Right lobe of liver (tissue), 6 donors: ENCODE measurements around the gene ATXN7L3B. TPM values are rescaled to one million over a fixed set of nuclear protein-coding genes. Genes with fewer than 3 reads are reported as not detected.

Source experiments
- ATAC-seq, 4 donors: fragments of 200-7000 bp; cut with Tn5 transposase; one replicate each; pipeline ENCODE4 v1.9.1; 2020; ENCODE audit warnings: mild to moderate bottlenecking in 4 of 4, moderate library complexity in 4 of 4
- DNase-seq, 3 donors: peaks; one replicate each; pipeline ENCODE4 v3.0.0-alpha.2; 2020
- H3K27ac ChIP-seq, 3 donors: fragments of 200-600 bp; one replicate each; pipeline ENCODE4 v1.8.0; 2022
- H3K27me3 ChIP-seq, 2 donors: fragments of 200-600 bp; one replicate each; pipeline ENCODE4 v1.8.0; 2022
- H3K36me3 ChIP-seq, 4 donors: fragments of 200-600 bp; sonication (generic) in 1 of 4; one replicate each; pipeline versions ENCODE4 v1.5.1 to v1.8.0; 2017 to 2022; ENCODE audit warnings: control low read depth in 1 of 4
- H3K4me1 ChIP-seq, 4 donors: fragments of 200-600 bp; sonication (generic) in 1 of 4; one replicate each; pipeline versions ENCODE4 v1.5.1 to v1.8.0; 2017 to 2022; ENCODE audit warnings: control low read depth in 1 of 4
- H3K4me3 ChIP-seq, 3 donors: fragments of 200-600 bp; one replicate each; pipeline ENCODE4 v1.8.0; 2022
- H3K9me3 ChIP-seq, 4 donors: fragments of 200-600 bp; sonication (generic) in 1 of 4; one replicate each; pipeline versions ENCODE4 v1.5.1 to v1.8.0; 2017 to 2022; ENCODE audit warnings: control low read depth in 1 of 4
- POLR2A ChIP-seq: fragments of 450-650 bp; IDR thresholded peaks from one replicate; pipeline ENCODE4 v1.6.1; 2017; ENCODE audit warnings: antibody characterized with exemption, mild to moderate bottlenecking
- WGBS: methylation state at CpG from one replicate; pipeline ENCODE4 v1.1.6; 2018; ENCODE audit warnings: low coverage, low lambda C conversion rate; ENCODE audit not compliant: insufficient coverage; ENCODE audit errors: missing lambda C conversion rate; 5-methylcytosine and 5-hydroxymethylcytosine counted together
- intact Hi-C, 2 donors: fragments of 100-400 bp; cut with DNase I; formaldehyde crosslinking; loops; one replicate each; pipeline versions ENCODE4 v1.11.2 to v1.14.1; 2022
- total RNA-seq, 6 experiments: library from RNA; depleted of rRNA in 2 of 6; stranded (reverse); fragments of >200 nt in 2 of 6; fragmentation: NEBNext Ultra II Directional in 3 of 6; extraction: Animal tissue kit (Norgen Biotek cat#: 25700) in 3 of 6; gene quantifications; one replicate each; pipeline versions ENCODE4 v1.1.0 to v1.2.4, GENCODE V29; 2016 to 2023
- TF ChIP-seq, protein P1 (sequence below), 4 donors: fragments of 200-600 bp in 3 of 4; fragments of 450-650 bp in 1 of 4; IDR thresholded peaks; one replicate each; pipeline versions ENCODE4 v1.5.1 to v1.8.0; 2016 to 2022; ENCODE audit warnings: antibody characterized with exemption in 4 of 4, mild to moderate bottlenecking in 2 of 4
- donor health status: DM: no; HTN: yes; CAD: no.
- donor health status: DM: no; HTN: no; CAD: no.
- donor health status: DM: no; HTN: no; CAD: no.
- donor health status: DM: no; HTN: yes; CAD: no.
- donor health status: DM: no; HTN: yes; CAD: no.

The ATXN7L3B gene
- total RNA-seq, 6 experiments from 2014 or later: 10.8 to 16.6 (median 11.7) TPM

DNA sequence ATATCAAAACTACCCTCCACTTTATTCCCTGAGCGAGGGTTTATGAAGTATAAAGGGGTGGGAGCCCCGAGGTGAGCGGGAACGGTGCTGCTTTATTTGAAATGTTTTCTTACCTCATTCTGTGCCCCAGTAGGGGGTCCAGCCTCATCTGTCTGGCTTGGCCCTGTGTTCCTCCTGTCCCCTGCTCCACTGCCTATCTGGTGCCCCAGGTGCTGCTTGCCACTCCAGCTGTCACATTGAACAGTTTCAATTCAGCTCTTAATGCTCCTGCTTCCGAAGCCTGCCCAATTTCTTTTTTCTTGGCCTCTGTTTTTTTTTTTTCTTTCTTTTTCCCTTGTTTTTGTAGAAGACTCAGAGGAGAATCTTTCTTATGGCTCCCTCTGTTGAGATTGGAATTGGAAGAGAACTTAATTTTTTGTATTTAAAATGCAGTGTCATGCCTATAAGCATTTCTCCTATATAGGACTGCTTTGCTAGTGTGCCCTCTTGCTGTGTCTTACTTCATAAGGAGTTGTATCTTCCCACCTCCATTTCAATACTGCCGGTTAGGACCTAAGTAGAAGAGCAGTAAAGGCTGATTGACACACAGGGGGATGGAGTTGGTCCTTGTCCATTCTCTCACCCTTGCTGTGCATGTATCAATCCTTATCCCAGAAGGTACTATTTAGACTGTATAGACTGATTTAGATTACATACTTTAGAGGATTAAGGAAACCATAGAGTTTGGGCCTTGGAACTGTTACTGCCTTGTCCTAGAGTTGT lies 2.3 kb downstream of the ATXN7L3B start:
- WGBS: 35% methylated on average over 5 of the region's 6 CpGs
- TF ChIP-seq, protein P1, sequence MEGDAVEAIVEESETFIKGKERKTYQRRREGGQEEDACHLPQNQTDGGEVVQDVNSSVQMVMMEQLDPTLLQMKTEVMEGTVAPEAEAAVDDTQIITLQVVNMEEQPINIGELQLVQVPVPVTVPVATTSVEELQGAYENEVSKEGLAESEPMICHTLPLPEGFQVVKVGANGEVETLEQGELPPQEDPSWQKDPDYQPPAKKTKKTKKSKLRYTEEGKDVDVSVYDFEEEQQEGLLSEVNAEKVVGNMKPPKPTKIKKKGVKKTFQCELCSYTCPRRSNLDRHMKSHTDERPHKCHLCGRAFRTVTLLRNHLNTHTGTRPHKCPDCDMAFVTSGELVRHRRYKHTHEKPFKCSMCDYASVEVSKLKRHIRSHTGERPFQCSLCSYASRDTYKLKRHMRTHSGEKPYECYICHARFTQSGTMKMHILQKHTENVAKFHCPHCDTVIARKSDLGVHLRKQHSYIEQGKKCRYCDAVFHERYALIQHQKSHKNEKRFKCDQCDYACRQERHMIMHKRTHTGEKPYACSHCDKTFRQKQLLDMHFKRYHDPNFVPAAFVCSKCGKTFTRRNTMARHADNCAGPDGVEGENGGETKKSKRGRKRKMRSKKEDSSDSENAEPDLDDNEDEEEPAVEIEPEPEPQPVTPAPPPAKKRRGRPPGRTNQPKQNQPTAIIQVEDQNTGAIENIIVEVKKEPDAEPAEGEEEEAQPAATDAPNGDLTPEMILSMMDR (IDR thresholded peaks at IDR 0.05): no peak
- no peak for TF ChIP-seq POLR2A
- no peak for ATAC-seq
- Histone ChIP-seq H3K27ac (no peak overlapping the region), H3K9me3 (no peaks in the 10 kb centered on the region), H3K4me3 (peak overlapping the region in 2 of 3 donors; percentile 79 to 93), H3K4me1 (peaks cover 0 to 28% (median 8%) of the 10 kb centered on the region in 4 donors), H3K27me3 (no peaks in the 10 kb centered on the region), H3K36me3 (peaks cover 0 to 3% (median 1%) of the 10 kb centered on the region in 4 donors)
- intact Hi-C loops: no loop called here
- no peak for DNase-seq

DNA sequence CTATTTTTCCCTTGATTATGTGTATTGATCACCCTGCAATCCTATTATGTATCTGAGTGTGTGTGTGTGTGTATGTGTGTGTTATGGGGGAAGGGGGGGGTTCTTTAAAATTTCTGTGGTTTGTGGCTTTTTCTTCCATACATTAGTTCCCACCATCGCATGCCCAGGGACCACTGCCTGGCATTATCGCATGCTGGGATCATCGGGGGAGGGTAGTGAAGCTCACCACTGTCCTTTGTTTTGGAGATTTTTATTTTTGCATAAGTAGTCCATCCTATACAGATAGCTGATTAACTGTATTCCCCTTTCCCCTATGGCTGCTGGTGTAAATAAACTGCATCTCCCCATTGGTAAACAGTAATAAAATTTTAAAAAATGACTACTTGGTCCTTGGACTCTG lies 3.4 kb downstream of the ATXN7L3B start:
- TF ChIP-seq POLR2A: no peak
- TF ChIP-seq, protein P1 (IDR thresholded peaks at IDR 0.05): no peak
- ATAC-seq (no peak), DNase-seq (no peak)
- Histone ChIP-seq H3K4me1 (peaks cover 0 to 28% (median 8%) of the 10 kb centered on the region in 4 donors), H3K27ac (no peak overlapping the region), H3K4me3 (no peak overlapping the region), H3K27me3 (no peaks in the 10 kb centered on the region), H3K9me3 (no peaks in the 10 kb centered on the region), H3K36me3 (peaks cover 0 to 3% (median 1%) of the 10 kb centered on the region in 4 donors)
- intact Hi-C loops: no loop called here
- WGBS: 76% methylated on average over 3 of the region's 3 CpGs

DNA sequence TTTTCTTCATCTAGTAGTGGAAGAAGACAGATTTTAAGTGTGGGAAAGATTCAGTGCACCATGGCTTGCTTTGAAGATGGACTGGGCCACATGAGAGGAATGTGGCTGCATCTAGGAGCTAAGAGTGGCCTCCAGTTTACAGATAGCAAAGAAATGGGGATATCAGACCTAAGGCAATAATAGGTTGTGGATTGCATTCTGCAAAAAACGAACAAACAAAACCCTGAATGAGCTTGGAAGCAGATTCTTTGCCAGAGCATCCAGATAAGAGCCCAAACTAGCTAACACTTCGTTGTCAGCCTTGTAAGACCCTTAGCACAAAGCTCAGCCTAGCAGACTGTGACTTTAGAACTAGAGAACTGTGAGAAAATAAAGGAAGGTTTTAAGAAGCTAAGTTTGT lies 9.6 kb downstream of the ATXN7L3B start:
- no peaks in the 10 kb centered on the region for H3K4me1 ChIP-seq
- 57% methylated on average over 2 of the region's 2 CpGs for WGBS
- ATAC-seq (no peak), DNase-seq (no peak)
- no peaks in the 10 kb centered on the region for H3K27me3 ChIP-seq
- no peaks in the 10 kb centered on the region for H3K36me3 ChIP-seq
- H3K27ac ChIP-seq: no peak overlapping the region
- intact Hi-C loops: no loop called here
- H3K9me3 ChIP-seq: no peaks in the 10 kb centered on the region
- no peak overlapping the region for H3K4me3 ChIP-seq
- no peak for TF ChIP-seq POLR2A

DNA sequence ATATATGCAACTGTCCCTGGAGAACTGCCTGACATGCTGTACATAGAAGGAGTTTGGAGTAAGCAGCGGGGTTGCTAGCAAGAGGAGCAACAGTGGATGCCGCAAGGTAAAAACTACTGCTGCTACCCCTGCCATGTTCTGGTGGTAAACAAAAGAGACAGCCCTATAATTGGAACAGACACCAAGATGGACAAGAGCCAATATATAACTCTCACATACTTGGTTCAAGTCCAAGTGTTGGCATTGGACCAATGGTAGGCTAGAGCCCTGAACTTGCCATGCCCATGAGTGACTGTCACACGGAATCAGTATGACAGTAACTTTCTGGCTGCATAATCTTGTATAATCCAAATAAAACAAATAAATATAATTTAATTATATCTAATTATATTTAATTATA lies 13.7 kb downstream of the ATXN7L3B start:
- TF ChIP-seq, protein P1 (IDR thresholded peaks at IDR 0.05): no peak
- no peak for TF ChIP-seq POLR2A

DNA sequence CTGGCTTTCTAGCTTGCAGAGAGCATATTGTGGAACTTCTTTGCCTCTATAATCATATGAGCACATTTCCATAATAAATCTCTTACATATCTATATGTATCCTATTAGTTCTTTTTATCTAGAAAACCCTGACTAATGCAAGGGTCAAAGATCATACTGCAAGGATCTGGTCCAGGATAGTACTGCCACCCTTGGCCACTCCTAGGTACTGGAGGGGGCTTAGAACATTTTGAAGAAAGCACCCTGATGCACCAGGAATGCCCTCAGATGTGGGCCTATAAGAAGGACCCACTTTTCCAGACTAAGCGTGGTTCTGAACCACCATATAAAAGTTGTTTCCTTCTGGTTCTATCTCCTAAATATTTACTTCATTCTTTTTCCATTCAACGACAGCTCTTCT lies 14.6 kb downstream of the ATXN7L3B start:
- intact Hi-C loops: no loop called here

More for the DNA sequence above, 13.7 kb downstream of the ATXN7L3B start:
- no peak overlapping the region for H3K27ac ChIP-seq
- DNase-seq: no peak
- H3K4me3 ChIP-seq: no peak overlapping the region
- no peak for ATAC-seq
- WGBS: 92% methylated on average over 3 of the region's 3 CpGs
- no peaks in the 10 kb centered on the region for H3K4me1 ChIP-seq
- no peaks in the 10 kb centered on the region for H3K27me3 ChIP-seq
- H3K36me3 ChIP-seq: no peaks in the 10 kb centered on the region
- no peaks in the 10 kb centered on the region for H3K9me3 ChIP-seq
- intact Hi-C loops: no loop called here

More for the DNA sequence above, 14.6 kb downstream of the ATXN7L3B start:
- H3K4me3 ChIP-seq: no peak overlapping the region
- DNase-seq (no peak), ATAC-seq (no peak)
- 71% methylated on average over 1 of the region's 2 CpGs for WGBS
- no peak overlapping the region for H3K27ac ChIP-seq
- no peaks in the 10 kb centered on the region for H3K36me3 ChIP-seq
- no peaks in the 10 kb centered on the region for H3K9me3 ChIP-seq
- no peaks in the 10 kb centered on the region for H3K4me1 ChIP-seq
- H3K27me3 ChIP-seq: no peaks in the 10 kb centered on the region
- TF ChIP-seq, protein P1 (IDR thresholded peaks at IDR 0.05): no peak
- no peak for TF ChIP-seq POLR2A
